Subcutaneous abdominal adipose tissue (tissue), 5 donors: ENCODE measurements around the gene AKR1E2.

Source experiments
- H3K27ac ChIP-seq: one replicate; pipeline ENCODE4 v1.7.0; 2013; ENCODE audit warnings: low read depth, mild to moderate bottlenecking, inconsistent platforms, low read length, moderate library complexity
- H3K27me3 ChIP-seq, 5 donors: one replicate each; pipeline ENCODE4 v1.7.0; 2013; ENCODE audit warnings: low read length in 5 of 5, inconsistent platforms in 1 of 5; ENCODE audit not compliant: control insufficient read depth in 5 of 5, insufficient read depth in 4 of 5
- H3K36me3 ChIP-seq, 5 donors: one replicate each; pipeline ENCODE4 v1.7.0; 2013; ENCODE audit warnings: low read length in 5 of 5; ENCODE audit not compliant: control insufficient read depth in 5 of 5, insufficient read depth in 5 of 5
- H3K4me1 ChIP-seq, 5 donors: one replicate each; pipeline ENCODE4 v1.7.0; 2013; ENCODE audit warnings: low read length in 5 of 5, mild to moderate bottlenecking in 3 of 5, moderate library complexity in 1 of 5; ENCODE audit not compliant: control insufficient read depth in 5 of 5, insufficient read depth in 5 of 5
- H3K4me3 ChIP-seq, 5 donors: one replicate each; pipeline ENCODE4 v1.7.0; 2013; ENCODE audit warnings: low read length in 5 of 5, low read depth in 1 of 5
- H3K9ac ChIP-seq, 5 donors: one replicate each; pipeline ENCODE4 v1.7.0; 2013; ENCODE audit warnings: low read length in 5 of 5, mild to moderate bottlenecking in 4 of 5, moderate library complexity in 3 of 5
- H3K9me3 ChIP-seq, 5 donors: one replicate each; pipeline ENCODE4 v1.7.0; 2013; ENCODE audit warnings: low read length in 5 of 5; ENCODE audit not compliant: control insufficient read depth in 5 of 5
- donor health status: healthy.
- donor health status: healthy.
- donor health status: healthy.
- donor health status: healthy.
- donor health status: healthy.

Gene AKR1E2

GRCh38 chr10:4825868-4826791 is at the start of gene AKR1E2:
Gene AKR1E2 (plus strand): TSS chr10:4826207. CDS start chr10:4826325, 118 bp downstream.
- Histone ChIP-seq H3K4me1 (peaks cover 0 to 18% (median 12%) of the 10 kb centered on the region in 5 donors), H3K9ac (peak within 1 kb of the TSS in 4 of 5 donors; percentile 43 to 80 (median 74)), H3K27me3 (no peaks in the 10 kb centered on the region), H3K27ac (peak within 1 kb of the TSS; percentile 76), H3K9me3 (no peaks in the 10 kb centered on the region), H3K36me3 (peaks cover 0 to 7% (median 2%) of the 10 kb centered on the region in 5 donors), H3K4me3 (peak within 1 kb of the TSS; percentile 53 to 69 (median 61))

- Histone ChIP-seq H3K27ac (no peak overlapping the region), H3K36me3 (no peaks in the 10 kb centered on the region), H3K9ac (no peak overlapping the region), H3K9me3 (no peaks in the 10 kb centered on the region), H3K4me3 (no peak overlapping the region), H3K4me1 (peaks cover 0 to 13% (median 4%) of the 10 kb centered on the region in 5 donors), H3K27me3 (no peaks in the 10 kb centered on the region)
Measured at GRCh38 chr10:4776234-4776638, 49.8 kb upstream of the AKR1E2 start.

- H3K4me1 ChIP-seq = peaks cover 0 to 7% (median 0%) of the 10 kb centered on the region in 5 donors
- H3K9ac ChIP-seq = no peak overlapping the region
- no peaks in the 10 kb centered on the region for H3K36me3 ChIP-seq
- no peaks in the 10 kb centered on the region for H3K27me3 ChIP-seq
- no peaks in the 10 kb centered on the region for H3K9me3 ChIP-seq
- H3K27ac ChIP-seq = no peak overlapping the region
- no peak overlapping the region for H3K4me3 ChIP-seq
Measured at GRCh38 chr10:4778761-4779160, 47.2 kb upstream of the AKR1E2 start.

- Histone ChIP-seq H3K9ac (no peak overlapping the region), H3K9me3 (no peaks in the 10 kb centered on the region), H3K4me1 (peaks cover 0 to 7% (median 0%) of the 10 kb centered on the region in 5 donors), H3K4me3 (no peak overlapping the region), H3K36me3 (no peaks in the 10 kb centered on the region), H3K27ac (no peak overlapping the region), H3K27me3 (no peaks in the 10 kb centered on the region)
Measured at GRCh38 chr10:4780091-4780490, 45.9 kb upstream of the AKR1E2 start.

- H3K27ac ChIP-seq = no peak overlapping the region
- peaks cover 0 to 7% (median 0%) of the 10 kb centered on the region in 5 donors for H3K4me1 ChIP-seq
- no peak overlapping the region for H3K4me3 ChIP-seq
- no peaks in the 10 kb centered on the region for H3K9me3 ChIP-seq
- no peaks in the 10 kb centered on the region for H3K27me3 ChIP-seq
- H3K9ac ChIP-seq = no peak overlapping the region
- no peaks in the 10 kb centered on the region for H3K36me3 ChIP-seq
Measured at GRCh38 chr10:4780782-4781181, 45.2 kb upstream of the AKR1E2 start.

GRCh38 chr10:4781955-4782354 is 44.1 kb upstream of the AKR1E2 start:
- Histone ChIP-seq H3K27ac (no peak overlapping the region), H3K27me3 (peaks cover 0 to 3% (median 0%) of the 10 kb centered on the region in 5 donors), H3K4me3 (no peak overlapping the region), H3K9ac (no peak overlapping the region), H3K36me3 (no peaks in the 10 kb centered on the region), H3K4me1 (peaks cover 0 to 7% (median 0%) of the 10 kb centered on the region in 5 donors), H3K9me3 (no peaks in the 10 kb centered on the region)

GRCh38 chr10:4784667-4785333 is 41.2 kb upstream of the AKR1E2 start:
- Histone ChIP-seq H3K27me3 (peaks cover 0 to 3% (median 0%) of the 10 kb centered on the region in 5 donors), H3K36me3 (no peaks in the 10 kb centered on the region), H3K4me1 (peaks cover 0 to 7% (median 0%) of the 10 kb centered on the region in 5 donors), H3K9me3 (no peaks in the 10 kb centered on the region), H3K9ac (no peak overlapping the region), H3K4me3 (no peak overlapping the region), H3K27ac (no peak overlapping the region)

GRCh38 chr10:4786043-4786839 is 39.8 kb upstream of the AKR1E2 start:
- Histone ChIP-seq H3K4me1 (no peaks in the 10 kb centered on the region), H3K27me3 (peaks cover 0 to 3% (median 0%) of the 10 kb centered on the region in 5 donors), H3K9me3 (no peaks in the 10 kb centered on the region), H3K9ac (no peak overlapping the region), H3K36me3 (no peaks in the 10 kb centered on the region), H3K4me3 (no peak overlapping the region), H3K27ac (no peak overlapping the region)

GRCh38 chr10:4790045-4790444 is 36.0 kb upstream of the AKR1E2 start:
- Histone ChIP-seq H3K9me3 (peaks cover 0 to 2% (median 0%) of the 10 kb centered on the region in 5 donors), H3K36me3 (no peaks in the 10 kb centered on the region), H3K9ac (no peak overlapping the region), H3K4me3 (no peak overlapping the region), H3K4me1 (no peaks in the 10 kb centered on the region), H3K27me3 (peaks cover 0 to 3% (median 0%) of the 10 kb centered on the region in 5 donors), H3K27ac (no peak overlapping the region)
